Umbilical cord (tissue), 2 donors: ENCODE measurements around the gene RAD51B. TPM values are rescaled to one million over a fixed set of nuclear protein-coding genes. Genes with fewer than 3 reads are reported as not detected.
A peak's percentile ranks its signal among the peaks of the same experiment; 100 is the strongest.

Experiments
- DNase-seq: peaks from one replicate; pipeline ENCODE4 v3.0.0-alpha.2; 2015; ENCODE audit warnings: low spot score
- total RNA-seq: library from RNA; depleted of rRNA; stranded (reverse); fragments of >200 nt; gene quantifications from one replicate; pipeline ENCODE4 v1.2.3, GENCODE V29; 2014; ENCODE audit warnings: low replicate concordance; ENCODE audit not compliant: insufficient read depth

RAD51B gene
- total RNA-seq, 1 donor from 2014 or later, result 34.2 TPM

DNA sequence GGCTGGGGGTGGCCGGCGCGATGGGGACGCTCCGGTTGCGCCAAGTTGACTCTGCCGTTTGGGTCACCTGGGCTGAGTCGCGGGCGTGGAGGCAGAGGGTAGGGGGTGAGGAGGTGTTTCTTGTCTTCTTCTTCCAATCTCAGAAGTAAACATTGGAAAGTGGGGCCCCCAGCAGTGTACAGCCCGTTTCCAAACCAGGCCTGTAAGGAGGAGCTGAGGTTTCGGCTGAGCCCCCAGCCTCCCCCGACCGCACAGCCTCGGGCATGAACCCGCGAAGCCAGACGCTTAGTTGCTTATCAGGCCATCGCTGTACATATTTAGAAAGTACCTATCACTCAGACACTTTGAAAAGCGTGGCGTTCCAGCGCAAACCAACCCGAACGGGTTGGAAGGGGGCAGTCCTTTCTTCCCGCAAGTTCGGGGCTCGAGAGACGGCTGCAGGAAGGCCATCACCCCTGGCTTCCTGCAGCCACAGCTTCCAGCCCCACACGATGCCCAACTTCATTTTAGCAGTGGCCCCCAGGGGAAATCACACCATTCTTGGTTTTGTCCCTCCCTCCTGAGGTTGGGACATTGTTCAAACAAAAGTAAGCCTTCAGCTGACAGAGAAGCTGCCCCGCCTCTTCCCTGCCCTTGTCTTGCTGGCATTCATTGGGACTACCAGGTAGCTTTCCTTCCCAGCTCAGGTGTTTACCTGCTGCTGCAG is 809.2 kb downstream of the RAD51B start:
- DNase-seq, result peak; percentile 76

DNA sequence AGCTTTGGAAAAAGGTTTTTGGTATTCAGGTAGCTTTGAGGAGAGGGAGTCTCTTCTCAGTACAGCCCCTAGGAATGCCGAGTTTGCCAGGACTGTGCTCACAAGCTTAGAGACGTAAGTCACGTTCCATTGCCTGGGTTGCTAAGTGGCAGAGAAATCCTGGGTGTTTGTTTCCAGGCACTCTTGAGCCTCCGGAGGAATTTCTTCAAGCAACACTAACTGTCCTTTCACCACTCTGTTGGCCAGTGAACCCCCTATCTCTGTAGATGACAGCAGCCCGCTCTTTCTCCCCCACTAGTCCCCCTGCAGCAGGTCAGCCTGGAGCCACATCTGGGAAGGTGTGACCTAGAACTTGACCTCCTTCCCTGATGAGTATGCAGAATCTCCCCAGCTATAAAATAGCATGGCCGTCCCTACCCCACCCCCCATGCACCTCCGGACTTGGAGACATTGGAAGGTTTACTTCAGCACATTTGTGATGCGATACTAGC is 810.5 kb downstream of the RAD51B start:
- DNase-seq, result no peak

DNA sequence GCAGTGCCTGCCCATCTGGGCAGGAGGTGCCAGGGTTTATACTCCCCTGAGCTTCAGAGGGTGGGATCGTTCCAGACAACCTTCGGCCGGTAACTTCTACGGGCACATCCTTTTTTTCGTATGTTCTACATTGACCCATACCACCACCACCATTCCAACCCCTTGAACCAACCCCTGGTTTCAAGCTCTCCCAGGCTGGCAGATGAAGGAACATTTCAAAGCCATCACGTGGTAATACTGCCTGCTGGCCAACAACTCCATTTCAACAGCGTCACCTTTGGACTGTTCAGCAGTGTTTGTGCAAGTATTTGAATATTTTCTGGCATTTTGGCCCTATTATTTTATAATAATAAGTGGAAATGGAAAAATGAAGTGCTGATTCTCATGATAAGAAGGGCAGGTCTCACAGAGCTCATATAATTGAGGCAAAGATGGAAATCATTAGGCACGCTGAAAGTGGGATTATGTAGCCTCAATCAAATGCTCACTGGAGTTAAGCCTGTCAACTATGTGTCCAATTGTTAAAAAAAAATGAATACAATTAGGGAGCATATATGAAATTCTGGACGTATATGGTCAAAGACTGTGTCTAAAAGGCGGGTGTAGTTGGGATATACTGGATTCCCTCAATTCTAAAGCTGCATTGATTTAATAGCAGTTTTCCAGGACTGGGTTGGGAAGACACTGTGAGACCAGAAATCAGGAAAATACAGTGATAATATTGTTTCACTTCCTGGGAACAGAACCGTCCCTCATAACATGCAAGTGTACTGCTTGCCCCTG is 811.2 kb downstream of the RAD51B start:
- DNase-seq, result no peak

DNA sequence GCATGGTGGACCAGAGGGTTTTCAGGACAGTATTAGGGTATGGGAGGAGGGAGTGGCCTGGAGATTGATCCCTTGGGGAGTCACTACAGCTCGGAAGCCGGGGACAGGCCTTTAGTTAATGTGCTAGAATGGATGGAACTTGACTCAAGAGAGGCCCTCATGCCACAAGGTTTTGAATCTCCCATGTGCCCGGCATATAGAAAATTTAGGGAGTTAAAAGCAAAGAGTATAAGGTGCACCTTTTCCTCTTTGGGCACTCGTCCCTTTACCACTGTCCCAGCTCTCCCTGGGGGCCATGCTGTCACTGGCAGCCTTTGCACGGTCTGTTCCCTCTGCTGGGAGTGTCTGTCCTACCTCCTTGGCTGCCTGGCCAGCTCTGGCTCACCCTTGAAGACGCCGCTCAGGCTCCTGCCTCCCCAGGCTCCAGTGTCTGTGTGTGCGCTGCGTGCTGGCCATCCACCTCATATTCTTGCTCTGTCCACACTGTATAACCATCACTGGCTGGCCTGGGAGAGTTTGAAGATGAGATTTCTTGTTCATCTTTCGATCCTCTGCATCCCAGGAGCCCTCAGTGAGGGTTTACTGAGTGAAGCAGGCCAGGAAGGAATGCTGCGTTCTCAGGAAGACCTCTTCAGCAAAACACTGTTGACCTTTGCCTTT is 811.9 kb downstream of the RAD51B start:
- DNase-seq, result no peak

DNA sequence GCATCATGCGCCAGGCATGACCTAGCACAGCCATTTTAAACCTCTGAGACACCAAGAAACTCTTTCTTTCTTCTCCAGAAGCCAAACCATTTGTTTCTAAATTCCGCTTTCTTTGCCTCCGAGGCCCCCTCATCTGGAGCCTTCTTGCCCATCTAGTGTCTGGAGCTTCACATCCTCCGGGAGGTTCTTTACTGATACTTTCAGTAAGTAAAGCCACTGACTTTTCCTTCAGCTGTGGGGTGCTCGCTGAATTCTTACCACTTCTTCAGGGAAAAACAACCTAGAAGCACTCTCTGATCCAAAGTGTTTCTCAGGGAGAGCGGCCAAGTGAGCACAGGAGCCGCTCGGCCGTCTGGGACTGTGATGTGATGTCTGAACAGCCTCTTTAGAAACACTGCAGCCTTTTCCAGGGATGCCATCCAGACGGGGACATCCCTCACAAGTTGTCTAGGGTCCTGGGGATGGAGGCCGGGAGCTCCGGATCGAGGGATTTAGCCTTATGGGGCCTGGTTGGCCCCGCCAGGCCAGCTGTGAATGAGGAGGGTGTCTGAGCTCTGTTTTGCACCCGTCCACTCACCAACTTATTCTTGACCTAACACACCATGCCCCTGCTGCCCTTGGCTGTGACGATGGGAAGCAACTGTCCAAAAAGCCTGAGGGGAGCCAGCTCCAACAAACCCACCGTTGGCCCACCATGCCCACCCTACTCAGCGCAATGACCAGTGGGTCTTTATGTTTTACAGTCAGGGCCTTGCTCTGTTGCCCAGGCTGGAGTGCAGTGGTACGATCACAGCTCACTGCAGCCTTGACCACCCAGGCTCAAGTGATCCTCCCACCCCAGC is 812.7 kb downstream of the RAD51B start:
- DNase-seq, result no peak

DNA sequence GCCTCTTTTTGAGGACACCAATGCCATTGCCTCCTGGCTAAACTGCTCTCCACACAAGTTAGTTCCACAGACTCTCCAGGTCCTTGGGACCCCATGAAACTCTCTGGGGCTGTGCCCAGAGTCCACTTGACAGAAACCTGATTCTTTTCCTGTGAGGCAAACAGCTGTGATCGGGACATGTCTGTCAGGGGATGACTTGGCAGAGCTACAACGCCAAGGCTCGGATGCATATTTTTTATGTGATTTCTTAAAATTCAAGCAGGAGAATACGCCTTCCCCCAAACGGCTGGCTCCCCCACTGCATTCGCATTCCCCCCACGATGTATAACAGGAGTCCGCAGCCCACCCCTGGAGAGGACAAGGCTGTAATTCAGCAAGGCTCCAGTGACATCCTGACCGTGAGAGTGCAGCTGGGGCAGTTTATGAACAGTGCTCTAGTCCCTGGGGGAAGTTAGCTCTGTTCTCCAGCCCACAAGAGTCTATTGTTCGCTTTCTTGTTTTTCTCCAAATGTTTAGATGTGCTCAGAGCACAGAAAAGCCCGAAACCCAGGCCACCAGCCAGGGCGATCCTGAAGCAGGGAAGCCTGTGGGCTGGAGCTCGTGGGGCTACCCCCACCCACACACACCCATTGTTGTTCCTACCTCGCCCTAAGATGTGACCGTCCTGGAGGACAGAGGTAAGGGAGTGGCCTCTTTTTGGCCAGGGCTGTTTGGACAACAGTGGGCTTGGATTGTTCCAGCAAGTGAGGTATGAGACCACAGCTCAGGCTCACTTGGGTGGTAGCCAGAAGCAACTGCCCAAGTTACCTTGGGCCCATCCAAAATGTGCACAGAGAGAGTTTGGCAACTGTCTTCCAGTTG is 813.8 kb downstream of the RAD51B start:
- DNase-seq, result no peak

DNA sequence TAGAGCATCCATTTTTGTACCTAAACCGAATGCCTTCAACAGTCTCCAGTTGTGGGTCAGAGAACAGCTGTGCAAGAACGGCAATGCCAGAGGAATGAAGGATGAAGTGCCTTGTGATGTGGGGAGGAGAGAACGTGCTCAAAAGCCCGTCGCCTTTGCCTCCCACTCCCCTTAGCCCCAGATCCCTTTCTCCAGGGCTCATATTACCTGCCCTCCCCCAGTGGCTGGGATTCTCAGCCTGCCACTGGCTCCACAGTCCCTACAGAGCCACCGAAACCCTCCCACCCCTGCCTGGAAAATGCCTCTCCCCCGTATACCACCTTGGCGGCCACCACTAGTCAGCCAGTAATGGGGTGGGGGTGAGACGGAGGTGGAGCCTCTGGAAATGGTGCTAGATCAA is 814.8 kb downstream of the RAD51B start:
- no peak for DNase-seq

DNA sequence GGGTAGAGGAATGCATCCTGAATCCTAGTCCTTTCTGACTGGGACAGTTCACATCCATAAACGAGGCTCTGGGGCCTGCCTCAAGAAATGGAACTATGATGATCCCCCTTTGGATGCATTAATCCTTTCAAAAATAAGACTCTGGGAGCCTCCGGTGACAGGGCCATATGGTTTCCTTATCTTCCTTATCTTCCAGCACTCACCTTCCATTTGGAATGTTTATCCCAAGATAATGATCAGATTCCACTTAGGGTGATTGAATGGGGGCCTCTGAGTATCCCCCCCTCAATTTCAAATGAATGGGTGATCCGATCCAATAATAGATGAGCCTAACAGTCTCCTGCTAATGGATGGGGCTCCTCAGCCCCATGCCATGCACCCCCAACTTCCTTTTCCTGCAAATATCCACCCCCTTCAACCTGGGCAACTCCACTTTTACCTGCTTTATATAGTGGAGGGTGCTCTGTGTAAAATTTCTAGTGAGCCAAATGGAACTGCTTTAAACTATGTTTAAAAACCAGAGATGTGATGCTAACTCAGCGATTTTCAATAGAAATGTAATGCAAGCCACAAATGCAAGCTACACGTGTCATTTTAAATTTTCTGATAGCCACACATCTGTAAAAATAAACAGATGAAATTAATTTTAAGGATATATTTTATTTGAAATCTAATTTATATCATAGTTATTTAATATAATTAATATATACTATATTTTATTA is 815.5 kb downstream of the RAD51B start:
- DNase-seq, result no peak

DNA sequence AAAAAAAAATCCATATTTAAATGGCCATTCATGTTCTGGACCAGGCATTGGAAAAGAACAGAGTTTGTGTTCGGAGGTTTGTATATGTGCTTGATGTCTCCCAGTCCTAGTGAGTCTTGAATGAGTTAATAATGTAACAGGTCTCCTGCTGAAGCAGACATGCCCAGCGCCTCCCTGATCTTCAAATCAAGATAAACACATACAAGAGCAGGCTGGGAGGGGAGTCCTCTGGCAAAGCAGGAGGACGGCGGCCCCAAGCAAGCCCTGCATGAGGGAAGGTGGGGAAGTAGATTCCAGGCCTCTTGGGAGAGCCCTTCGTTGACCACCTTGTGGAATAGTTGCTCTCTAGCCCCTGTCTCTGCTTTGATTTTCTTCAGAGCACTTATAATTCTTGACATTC is 817.0 kb downstream of the RAD51B start:
- no peak for DNase-seq

DNA sequence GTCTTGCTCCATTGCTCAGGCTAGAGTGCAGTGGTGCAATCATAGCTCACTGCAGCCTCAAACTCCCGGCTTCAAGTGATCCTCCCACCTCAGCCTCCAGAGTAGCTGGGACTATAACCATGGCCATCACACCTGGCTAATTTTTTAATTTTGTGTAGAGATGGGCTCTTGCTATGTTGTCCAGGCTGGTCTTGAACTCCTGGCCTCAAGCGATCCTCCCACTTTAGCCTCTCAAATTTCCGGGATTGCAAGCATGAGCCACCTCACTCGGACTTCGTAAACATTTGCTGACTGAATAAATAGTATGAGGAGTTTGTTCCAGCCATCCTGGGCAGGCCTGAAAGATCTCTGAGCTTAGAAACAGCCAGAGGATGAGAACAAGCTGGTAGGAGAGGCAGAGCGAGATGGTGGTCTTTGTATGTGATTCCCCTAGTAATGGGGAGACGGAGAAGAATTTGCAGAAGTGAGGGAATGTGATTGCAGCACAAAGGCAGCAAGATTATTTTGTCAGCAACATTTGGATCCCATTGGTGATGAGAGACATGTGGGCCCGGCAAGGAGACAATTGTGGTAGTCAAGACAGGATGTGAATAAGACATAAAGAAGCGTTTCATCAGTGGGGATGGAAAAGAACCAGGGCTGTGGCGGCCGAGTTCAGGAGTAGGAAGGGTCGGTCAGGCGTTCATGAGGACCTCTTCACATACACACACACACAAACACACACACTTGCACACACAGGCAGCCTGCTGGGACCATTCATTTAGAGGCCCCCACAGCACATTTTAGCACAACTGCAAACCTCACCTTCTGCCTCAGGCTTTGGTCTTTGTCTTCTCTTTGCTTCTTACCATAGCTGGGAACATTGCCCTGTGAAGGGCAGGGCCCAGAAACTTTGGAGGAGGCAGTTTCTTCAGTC is 817.8 kb downstream of the RAD51B start:
- DNase-seq, result no peak

DNA sequence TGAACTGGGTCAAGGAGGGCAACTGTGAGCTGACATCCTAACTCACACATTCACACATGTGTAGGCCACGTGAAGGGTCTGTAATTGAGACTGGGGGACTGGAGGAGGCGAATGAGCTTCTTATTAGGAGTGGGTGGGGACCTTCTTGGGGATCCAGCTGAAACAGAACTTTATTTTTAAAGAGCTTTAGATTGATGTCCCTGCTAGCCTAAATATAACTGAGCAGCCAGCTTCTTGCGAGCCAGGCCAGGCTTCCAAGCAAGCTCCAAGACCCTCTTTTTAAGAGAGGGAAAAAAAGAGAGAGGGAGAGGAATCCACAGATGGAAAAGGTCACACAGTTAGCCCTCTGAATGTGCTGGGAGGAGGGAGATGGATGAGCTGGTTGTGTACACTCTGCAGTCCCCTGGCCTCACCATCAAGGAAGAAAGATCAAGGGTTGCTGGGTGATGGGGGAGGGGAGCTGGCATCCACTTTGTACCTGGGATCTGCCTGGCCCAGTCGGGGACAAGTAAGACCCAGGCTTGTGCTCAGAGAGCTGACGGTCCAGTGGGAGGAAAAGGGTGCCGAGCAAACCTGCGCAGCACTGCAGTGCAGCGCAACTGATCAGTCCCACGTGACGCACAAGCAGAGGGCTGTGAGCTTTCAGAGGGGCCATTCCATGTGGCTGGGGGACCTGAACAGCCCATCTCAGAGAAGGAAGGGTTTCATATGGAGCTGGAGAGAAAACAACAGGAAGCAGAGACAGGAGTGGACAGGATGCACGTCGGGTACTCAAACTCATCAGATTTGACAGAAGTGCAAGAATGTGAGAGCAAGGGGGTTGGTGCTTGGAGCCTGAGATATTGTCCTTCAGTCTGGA is 818.8 kb downstream of the RAD51B start:
- peak; percentile 52 for DNase-seq

DNA sequence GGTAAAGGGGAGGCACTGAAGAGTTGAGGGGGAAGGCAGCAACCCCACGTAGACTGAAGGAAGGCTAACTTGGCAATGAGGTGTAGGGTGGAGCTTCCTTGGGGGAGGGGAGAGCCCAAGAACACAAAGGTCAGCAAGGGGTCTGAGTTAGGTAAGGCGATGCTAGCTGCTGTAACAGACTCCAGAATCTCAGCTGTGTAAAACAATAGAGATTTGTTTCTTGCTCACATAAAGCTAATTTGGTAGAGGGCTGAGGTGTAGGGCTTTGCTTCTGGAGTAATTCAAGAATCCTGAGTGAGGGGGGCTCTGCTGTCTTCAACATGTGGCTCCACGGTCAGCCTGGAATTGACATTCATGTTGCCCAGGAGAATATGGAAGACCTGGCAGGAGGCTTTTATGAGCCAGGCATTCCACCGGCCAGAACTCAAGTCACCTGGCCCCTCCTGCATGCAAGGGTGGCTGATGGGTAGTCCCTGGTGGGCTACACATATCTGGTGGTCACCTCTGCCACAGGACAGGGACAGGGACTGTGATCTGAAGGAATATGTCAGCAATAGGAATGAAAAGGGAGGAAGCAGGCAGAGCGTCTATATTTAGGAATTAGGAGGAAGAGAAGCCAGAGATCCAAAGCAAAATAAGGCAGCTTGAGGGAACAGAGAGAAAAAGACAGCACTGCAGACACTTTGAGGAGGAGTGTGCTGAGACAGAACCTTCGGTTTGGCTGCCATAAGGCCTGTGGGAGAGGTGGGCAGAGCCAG is 819.6 kb downstream of the RAD51B start:
- DNase-seq, result peak; percentile 56

DNA sequence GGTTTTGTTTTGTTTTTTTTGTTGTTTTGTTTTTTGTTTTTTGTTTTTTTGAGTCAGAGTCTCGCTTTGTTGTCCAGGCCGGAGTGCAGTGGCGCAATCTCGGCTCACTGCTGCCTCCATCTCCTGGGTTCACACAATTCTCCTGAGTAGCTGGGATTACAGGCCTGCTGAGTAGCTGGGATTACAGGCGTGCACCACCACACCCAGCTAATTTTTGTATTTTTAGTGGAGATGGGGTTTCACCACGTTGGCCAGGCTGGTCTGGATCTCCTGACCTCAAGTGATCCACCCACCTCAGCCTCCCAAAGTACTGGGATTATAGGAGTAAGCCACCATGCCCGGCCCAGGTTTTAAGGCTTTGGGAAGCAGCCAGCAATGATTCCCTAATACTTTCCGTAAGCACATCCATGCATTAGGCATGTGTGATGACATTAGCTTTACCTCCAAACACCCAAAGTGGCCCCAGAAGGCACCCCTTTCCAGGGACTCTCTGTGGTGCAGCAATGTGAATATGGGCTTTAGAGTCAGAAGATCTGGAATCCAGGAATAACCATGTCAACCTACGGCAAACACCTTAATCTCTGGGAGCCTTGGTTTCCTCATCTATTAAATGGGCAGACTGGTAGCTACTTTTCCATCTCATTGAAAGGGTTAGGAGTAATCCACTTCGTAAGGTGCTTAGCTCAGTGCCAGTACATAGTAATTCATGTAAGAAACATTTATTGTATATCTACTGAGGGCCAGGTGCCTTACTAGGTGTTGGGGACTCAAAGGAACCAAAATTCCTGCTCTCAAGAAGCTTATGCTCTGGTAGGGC is 820.4 kb downstream of the RAD51B start:
- no peak for DNase-seq

DNA sequence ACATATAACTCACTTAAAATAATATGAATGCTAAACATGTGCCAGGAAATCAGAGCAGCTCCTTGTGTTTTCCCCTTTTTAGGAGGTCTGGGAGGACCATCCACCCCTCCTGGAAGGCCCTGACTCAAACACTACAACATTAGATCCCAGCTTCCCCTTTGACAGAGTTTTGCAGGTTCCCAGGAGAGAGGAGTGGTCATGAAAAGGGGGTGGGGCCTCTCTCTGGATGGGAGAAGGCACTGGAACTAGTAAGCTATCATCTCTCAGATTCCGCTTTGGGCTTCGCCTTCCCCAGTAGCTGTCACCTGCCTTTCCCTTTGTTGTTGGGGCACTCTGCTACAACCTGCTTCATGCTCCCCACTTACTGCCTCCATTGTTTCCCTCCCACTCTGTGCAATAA is 824.1 kb downstream of the RAD51B start:
- DNase-seq, result no peak

DNA sequence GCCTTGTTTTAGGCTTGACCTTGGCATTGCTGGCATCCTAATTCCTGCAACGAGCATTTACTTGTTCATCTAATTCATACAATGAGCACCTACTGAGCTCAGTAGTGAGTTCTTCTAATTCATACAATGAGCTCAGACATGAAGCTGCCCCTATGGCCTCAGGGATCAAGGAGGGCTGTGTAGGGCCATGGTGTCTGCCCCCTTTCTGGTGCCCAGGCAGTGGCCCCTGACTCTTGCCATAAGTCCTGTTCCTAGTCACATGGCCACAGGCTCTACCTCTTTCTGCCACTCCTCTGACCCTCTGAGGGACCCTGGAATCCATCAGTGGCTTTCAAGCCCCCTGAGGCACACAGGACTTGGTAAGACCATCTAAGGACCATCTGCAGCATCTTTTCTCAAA is 824.5 kb downstream of the RAD51B start:
- DNase-seq, result no peak

DNA sequence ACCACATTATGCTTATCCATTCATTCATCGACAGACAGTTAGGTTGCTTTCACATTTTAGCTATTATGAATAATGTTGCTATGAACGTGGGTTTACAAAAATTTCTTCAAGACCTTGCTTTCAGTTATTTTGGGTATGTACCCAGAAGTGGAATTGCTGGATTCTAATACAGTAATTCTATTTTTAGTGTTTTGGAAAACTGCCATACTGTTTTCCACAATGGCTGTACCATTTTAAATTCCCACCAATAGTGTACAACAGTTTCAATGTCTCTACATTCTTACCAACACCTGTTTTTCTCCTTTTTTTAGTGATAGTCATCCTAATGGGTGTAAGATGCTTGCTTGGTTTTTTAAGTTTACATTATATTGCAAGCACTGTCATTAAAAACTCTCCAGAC is 825.8 kb downstream of the RAD51B start:
- DNase-seq, result no peak
